ENCODE results near the gene UGT2A3. TPM values are rescaled to one million over a fixed set of nuclear protein-coding genes. Genes with fewer than 3 reads are reported as not detected.

UGT2A3 gene
- total RNA-seq, 1 experiment from 2014 or later = 0.17 TPM

Other genes with a start within 250 kb of the UGT2A3 start
- gene UGT2B10, start 135.8 kb downstream of the UGT2A3 start, total RNA-seq (2014; rRNA removed; shearing (Covaris generic); ENCODE audit: low replicate concordance) = not detected in 2 replicates
- gene UGT2B7, start 144.7 kb upstream of the UGT2A3 start, total RNA-seq (2014; rRNA removed; shearing (Covaris generic); ENCODE audit: low replicate concordance) = 0.84 TPM in 1 of 2 replicates, not detected in the other

All from Caki2 (cell line).